ENCODE data around the gene RSF1. TPM values are rescaled to one million over a fixed set of nuclear protein-coding genes. Genes with fewer than 3 reads are reported as not detected.
"Not testable (repeated sequence)": the region's sequence is repeated elsewhere in the genome, so short reads cannot be mapped to it uniquely, and the experiment has no call there.

Gene RSF1
- total RNA-seq, 4 donors from 2014 or later = 26.5 to 121 (median 82.3) TPM

DNA sequence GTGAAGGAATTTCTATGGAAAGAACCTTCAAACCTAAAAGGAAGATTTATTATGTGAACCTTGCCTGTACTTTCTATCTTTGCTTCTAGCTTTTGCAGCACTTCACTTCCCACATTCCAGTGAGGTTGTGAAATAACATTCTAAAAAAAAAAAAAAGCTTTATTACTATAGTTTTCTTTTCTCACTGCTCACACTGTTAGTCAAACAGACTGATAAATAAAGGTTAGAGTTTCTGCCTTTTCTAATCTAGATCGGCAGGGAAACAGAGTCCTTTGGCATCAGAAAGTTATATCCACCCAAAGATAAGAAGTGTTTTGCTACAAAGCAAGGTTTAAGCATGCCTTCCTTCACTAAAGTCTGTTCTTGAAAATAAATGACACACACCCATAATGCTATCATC lies 3.3 kb upstream of the RSF1 start:
- H3K27me3 ChIP-seq = no peaks in the 10 kb centered on the region
- no peaks in the 10 kb centered on the region for H3K36me3 ChIP-seq
- no peak for DNase-seq
- intact Hi-C loops (cut with DNase I; ENCODE audit: low total_unique reads) = loop anchor here (5.0 kb wide), 1 partner anchor 174 kb away; no protein-coding TSS in a partner anchor
- no peak overlapping the region for H3K4me3 ChIP-seq
- TF ChIP-seq CTCF (IDR thresholded peaks at IDR 0.05) (no peak), POLR2A (IDR thresholded peaks at IDR 0.05) (no peak)
- no peaks in the 10 kb centered on the region for H3K9me3 ChIP-seq
- H3K4me1 ChIP-seq = peaks cover under 1 to 4% of the 10 kb centered on the region in 2 donors
- H3K27ac ChIP-seq = peak overlapping the region; percentile 33 to 70

- intact Hi-C loops (cut with DNase I; ENCODE audit: low total_unique reads) = loop anchor here (5.0 kb wide), 1 partner anchor 175 kb away; no protein-coding TSS in a partner anchor
- not testable (repeated sequence) for H3K27ac ChIP-seq
Observed at GRCh38 chr11:77822126-77822525, 1.6 kb upstream of the RSF1 start.

GRCh38 chr11:77821349-77821851 lies 878 bp upstream of the RSF1 start:
- H3K36me3 ChIP-seq = no peaks in the 10 kb centered on the region

More at GRCh38 chr11:77822126-77822525, 1.6 kb upstream of the RSF1 start:
- H3K36me3 ChIP-seq, H3K9me3 ChIP-seq, H3K27me3 ChIP-seq, DNase-seq: not testable (repeated sequence)
- H3K4me3 ChIP-seq = peak overlapping the region in 1 of 2 donors; percentile 100
- peaks cover 8 to 10% of the 10 kb centered on the region in 2 donors for H3K4me1 ChIP-seq

GRCh38 chr11:77819921-77820564 lies 479 bp downstream of the RSF1 start:
- Histone ChIP-seq H3K4me1 (peaks cover 8 to 10% of the 10 kb centered on the region in 2 donors), H3K9me3 (no peaks in the 10 kb centered on the region), H3K4me3 (peak overlapping the region; percentile 91 to 100), H3K27ac (peak overlapping the region; percentile 93 to 98), H3K36me3 (no peaks in the 10 kb centered on the region), H3K27me3 (no peaks in the 10 kb centered on the region)
- intact Hi-C loops (cut with DNase I; ENCODE audit: low total_unique reads) = loop anchor here (5.0 kb wide), 1 partner anchor 177 kb away; no protein-coding TSS in a partner anchor
- DNase-seq = peak; percentile 42 to 51
- TF ChIP-seq CTCF (IDR thresholded peaks at IDR 0.05) (no peak), POLR2A (IDR thresholded peaks at IDR 0.05) (no peak)

More at GRCh38 chr11:77821349-77821851, 878 bp upstream of the RSF1 start:
- Histone ChIP-seq H3K4me3 (peak overlapping the region; percentile 91 to 100), H3K4me1 (peaks cover 8 to 10% of the 10 kb centered on the region in 2 donors), H3K9me3 (no peaks in the 10 kb centered on the region), H3K27me3 (no peaks in the 10 kb centered on the region), H3K27ac (peak overlapping the region; percentile 78 to 93)
- intact Hi-C loops (cut with DNase I; ENCODE audit: low total_unique reads) = loop anchor here (5.0 kb wide), 1 partner anchor 176 kb away; no protein-coding TSS in a partner anchor
- peak in 1 of 2 donors; percentile 30 for DNase-seq
- TF ChIP-seq POLR2A (IDR thresholded peaks at IDR 0.05) = no peak
- TF ChIP-seq CTCF (IDR thresholded peaks at IDR 0.05) = no peak

- intact Hi-C loops (cut with DNase I; ENCODE audit: low total_unique reads) = no loop called here
- H3K27me3 ChIP-seq = no peaks in the 10 kb centered on the region
- H3K27ac ChIP-seq = peak overlapping the region; percentile 93 to 98
- H3K4me3 ChIP-seq = peak overlapping the region; percentile 91 to 100
- DNase-seq = peak; percentile 73 to 74
- H3K9me3 ChIP-seq = no peaks in the 10 kb centered on the region
- peaks cover 8 to 10% of the 10 kb centered on the region in 2 donors for H3K4me1 ChIP-seq
- H3K36me3 ChIP-seq = no peaks in the 10 kb centered on the region
- TF ChIP-seq POLR2A (IDR thresholded peaks at IDR 0.05) (peak; percentile 52 to 83), CTCF (IDR thresholded peaks at IDR 0.05) (peak in 3 of 4 experiments; percentile 9 to 47 (median 25))
Observed at GRCh38 chr11:77819411-77819920, 1.1 kb downstream of the RSF1 start.

Measured in uterus (tissue), 4 donors.